ENCODE data around the gene RGN.
"Not testable (repeated sequence)": the region's sequence is repeated elsewhere in the genome, so short reads cannot be mapped to it uniquely, and the experiment has no call there.

DNA sequence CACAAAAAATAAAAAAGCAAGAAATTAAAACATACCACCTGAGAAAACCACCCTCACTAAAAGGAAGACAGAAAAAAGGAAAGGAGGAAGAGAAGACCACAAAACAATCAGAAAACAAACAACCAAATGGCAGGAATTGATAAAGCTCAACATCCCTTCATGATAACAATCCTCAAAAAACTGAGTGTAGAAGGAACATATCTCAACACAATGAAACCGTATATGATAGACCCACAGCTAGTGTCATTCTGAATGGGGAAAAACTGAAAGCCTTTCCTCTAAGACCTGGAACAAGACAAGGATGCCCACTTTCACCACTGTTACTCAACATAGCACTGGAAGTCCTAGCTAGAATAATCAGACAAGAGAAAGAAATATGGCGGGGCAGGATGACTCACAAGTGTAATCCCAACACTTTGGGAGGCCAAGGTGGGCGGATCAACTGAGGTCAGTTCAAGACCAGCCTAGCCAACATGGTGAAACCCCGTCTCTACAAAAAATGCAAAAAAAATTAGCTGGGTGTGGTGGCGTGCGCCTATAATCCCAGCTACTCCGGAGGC lies 38.4 kb downstream of the RGN start:
- TF ChIP-seq, protein P1, sequence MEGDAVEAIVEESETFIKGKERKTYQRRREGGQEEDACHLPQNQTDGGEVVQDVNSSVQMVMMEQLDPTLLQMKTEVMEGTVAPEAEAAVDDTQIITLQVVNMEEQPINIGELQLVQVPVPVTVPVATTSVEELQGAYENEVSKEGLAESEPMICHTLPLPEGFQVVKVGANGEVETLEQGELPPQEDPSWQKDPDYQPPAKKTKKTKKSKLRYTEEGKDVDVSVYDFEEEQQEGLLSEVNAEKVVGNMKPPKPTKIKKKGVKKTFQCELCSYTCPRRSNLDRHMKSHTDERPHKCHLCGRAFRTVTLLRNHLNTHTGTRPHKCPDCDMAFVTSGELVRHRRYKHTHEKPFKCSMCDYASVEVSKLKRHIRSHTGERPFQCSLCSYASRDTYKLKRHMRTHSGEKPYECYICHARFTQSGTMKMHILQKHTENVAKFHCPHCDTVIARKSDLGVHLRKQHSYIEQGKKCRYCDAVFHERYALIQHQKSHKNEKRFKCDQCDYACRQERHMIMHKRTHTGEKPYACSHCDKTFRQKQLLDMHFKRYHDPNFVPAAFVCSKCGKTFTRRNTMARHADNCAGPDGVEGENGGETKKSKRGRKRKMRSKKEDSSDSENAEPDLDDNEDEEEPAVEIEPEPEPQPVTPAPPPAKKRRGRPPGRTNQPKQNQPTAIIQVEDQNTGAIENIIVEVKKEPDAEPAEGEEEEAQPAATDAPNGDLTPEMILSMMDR (conservative IDR thresholded peaks at IDR 0.05; ENCODE audit: low read depth, low read length): not testable (repeated sequence)
- not testable (repeated sequence) for TF ChIP-seq EZH2 (IDR thresholded peaks at IDR 0.05; ENCODE audit: borderline replicate concordance, low read depth, low read length, poor library complexity, severe bottlenecking)
